GM19455 (cell line): ENCODE results near the gene N4BP3.
"Not testable (repeated sequence)": the region's sequence is repeated elsewhere in the genome, so short reads cannot be mapped to it uniquely, and the experiment has no call there.

ENCODE experiments used
- ATAC-seq: cut with Tn5 transposase; IDR thresholded peaks from one replicate; pipeline ENCODE4 v1.9.1; 2021; ENCODE audit not compliant: unreplicated experiment

Gene N4BP3

GRCh38 chr5:178113141-178113787, at the start of gene N4BP3:
N4BP3 (plus strand) TSS chr5:178113532; CDS start chr5:178119584, 6,052 bp downstream.
- ATAC-seq, result peak; percentile 58

GRCh38 chr5:178067755-178068154, 45.6 kb upstream of the N4BP3 start:
- no peak for ATAC-seq

GRCh38 chr5:178068293-178068692, 45.0 kb upstream of the N4BP3 start:
- no peak for ATAC-seq

GRCh38 chr5:178069909-178070308, 43.4 kb upstream of the N4BP3 start:
- no peak for ATAC-seq

- ATAC-seq, result no peak
These were observed 42.2 kb upstream of the N4BP3 start for GRCh38 chr5:178071108-178071507.

- no peak for ATAC-seq
These were observed 40.6 kb upstream of the N4BP3 start for GRCh38 chr5:178072749-178073148.

- ATAC-seq, result no peak
These were observed 38.9 kb upstream of the N4BP3 start for GRCh38 chr5:178074266-178074952.

- ATAC-seq, result not testable (repeated sequence)
These were observed 36.4 kb upstream of the N4BP3 start for GRCh38 chr5:178076965-178077364.

- no peak for ATAC-seq
These were observed 35.6 kb upstream of the N4BP3 start for GRCh38 chr5:178077751-178078150.

GRCh38 chr5:178078197-178079010, 34.9 kb upstream of the N4BP3 start:
- no peak for ATAC-seq

GRCh38 chr5:178080056-178080455, 33.3 kb upstream of the N4BP3 start:
- no peak for ATAC-seq

GRCh38 chr5:178080618-178081410, 32.5 kb upstream of the N4BP3 start:
- ATAC-seq, result no peak

GRCh38 chr5:178081571-178082243, 31.6 kb upstream of the N4BP3 start:
- ATAC-seq, result no peak

- ATAC-seq, result no peak
These were observed 29.4 kb upstream of the N4BP3 start for GRCh38 chr5:178083922-178084321.

- no peak for ATAC-seq
These were observed 28.0 kb upstream of the N4BP3 start for GRCh38 chr5:178085316-178085715.

GRCh38 chr5:178086266-178086665, 27.1 kb upstream of the N4BP3 start:
- ATAC-seq, result no peak

- ATAC-seq, result not testable (repeated sequence)
These were observed 26.1 kb upstream of the N4BP3 start for GRCh38 chr5:178087199-178087598.

- ATAC-seq, result no peak
These were observed 22.5 kb upstream of the N4BP3 start for GRCh38 chr5:178090856-178091255.

GRCh38 chr5:178093134-178093533, 20.2 kb upstream of the N4BP3 start:
- no peak for ATAC-seq

- ATAC-seq, result no peak
These were observed 19.0 kb upstream of the N4BP3 start for GRCh38 chr5:178094345-178094744.
